Hindlimb muscle (tissue), 1 donor: ENCODE data around the gene MOV10L1. TPM values are rescaled to one million over a fixed set of nuclear protein-coding genes. Genes with fewer than 3 reads are reported as not detected.

ENCODE experiments used
- DNase-seq: peaks from one replicate; pipeline ENCODE4 v3.0.0-alpha.2; 2013
- polyA plus RNA-seq: library from polyadenylated mRNA; unstranded; fragments of 120-200 nt; gene quantifications from one replicate; pipeline ENCODE4 v1.2.1, GENCODE V29; 2013; ENCODE audit not compliant: insufficient read length

MOV10L1 gene
- polyA plus RNA-seq, 1 donor = 0.58 TPM

DNA sequence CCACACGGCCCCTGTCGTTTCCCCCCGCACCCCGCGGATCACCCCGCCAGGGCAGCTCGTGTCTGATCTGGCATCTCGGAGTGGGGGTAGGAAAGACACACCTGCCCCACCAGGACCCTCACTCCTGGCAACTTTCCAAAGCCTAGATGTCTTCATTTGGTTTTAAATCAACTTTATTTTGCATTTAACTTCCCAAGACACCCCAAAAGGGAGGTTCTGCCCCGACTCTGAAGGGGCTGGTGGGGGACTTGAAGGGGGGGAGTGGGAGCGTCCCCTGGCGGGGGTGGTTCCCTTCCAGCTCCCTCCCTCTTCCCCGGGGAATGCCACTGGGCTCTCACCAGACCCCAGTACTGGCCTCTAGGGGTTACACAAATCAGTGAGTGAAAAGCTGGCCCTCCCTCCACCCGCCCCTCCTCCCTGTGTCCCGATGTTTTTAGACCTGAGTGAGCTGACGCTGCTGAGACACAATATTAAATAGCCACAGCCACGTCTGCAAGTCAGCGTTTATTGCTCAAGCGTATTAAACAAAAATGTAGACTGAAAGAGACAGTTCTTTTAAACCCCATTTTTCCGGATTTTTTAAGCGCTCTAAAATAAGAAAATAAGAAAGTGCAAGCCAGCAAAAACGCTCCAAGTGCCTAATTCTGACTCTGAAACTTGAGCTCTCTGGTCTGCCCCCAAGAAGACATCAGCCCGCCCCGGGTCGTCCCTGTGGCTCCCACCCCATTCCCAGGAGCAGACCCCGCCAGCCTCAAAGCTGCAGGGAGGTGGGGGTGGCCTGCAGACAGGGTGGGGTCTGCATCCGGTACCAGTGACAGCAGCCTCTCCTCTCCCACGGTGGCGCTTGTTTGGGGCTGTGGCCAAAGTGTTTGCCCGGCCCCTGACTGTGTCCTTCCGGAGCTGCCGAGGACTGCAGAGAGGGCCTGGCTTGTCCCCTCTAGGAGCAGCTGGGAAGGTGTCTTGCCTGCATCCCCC lies 30.6 kb upstream of the MOV10L1 start:
- DNase-seq = peak; percentile 23

DNA sequence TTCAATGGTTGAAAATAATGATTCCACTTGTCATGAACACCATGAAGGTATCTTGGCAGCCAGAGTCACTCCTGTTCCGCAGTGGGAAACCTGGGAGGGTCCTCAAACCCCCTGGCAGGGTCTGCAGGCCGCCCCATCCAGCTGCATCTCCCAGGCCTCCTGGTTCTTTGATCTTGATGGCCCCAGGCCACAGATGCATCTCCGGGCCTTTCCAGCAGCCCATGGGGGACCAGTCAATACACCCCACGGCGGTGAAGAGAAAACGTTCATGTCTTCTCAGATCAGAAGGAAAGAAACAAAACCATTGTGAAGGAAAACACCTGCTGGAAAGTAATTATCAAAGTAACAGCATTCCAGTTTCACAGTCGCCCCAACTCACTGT lies 29.9 kb upstream of the MOV10L1 start:
- no peak for DNase-seq

DNA sequence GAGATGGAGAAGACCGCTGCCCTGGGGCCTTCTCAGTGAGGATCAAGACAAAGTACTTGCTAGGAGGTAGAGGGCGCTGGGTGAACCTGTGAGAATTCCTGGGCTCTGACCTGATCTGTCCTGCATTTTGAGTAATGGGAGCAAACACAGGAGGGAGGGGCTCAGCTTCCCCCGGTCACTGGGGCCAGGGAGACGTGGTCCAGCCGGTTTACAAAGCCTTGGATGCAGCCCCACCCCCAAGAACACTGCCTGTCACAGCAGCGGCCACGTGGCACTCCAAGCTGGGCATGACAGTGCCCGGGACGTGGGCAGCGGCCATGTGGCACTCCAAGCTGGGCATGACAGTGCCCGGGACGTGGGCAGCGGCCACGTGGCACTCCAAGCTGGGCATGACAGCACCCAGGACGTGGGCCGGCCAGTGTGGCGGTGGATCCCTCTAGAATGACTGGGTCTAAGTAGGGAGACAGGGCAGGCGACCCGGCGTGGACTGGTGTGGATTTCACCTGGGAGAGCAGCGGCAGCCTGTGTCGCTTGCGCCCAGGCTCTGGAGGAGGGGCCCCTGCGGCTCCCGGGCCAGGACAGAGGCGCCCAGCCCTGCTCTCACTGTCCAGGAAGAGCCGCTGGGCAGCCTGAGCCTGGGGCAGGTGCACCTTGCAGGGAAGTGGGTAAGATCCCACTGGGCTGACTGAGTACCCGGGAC lies 29.2 kb upstream of the MOV10L1 start:
- no peak for DNase-seq

DNA sequence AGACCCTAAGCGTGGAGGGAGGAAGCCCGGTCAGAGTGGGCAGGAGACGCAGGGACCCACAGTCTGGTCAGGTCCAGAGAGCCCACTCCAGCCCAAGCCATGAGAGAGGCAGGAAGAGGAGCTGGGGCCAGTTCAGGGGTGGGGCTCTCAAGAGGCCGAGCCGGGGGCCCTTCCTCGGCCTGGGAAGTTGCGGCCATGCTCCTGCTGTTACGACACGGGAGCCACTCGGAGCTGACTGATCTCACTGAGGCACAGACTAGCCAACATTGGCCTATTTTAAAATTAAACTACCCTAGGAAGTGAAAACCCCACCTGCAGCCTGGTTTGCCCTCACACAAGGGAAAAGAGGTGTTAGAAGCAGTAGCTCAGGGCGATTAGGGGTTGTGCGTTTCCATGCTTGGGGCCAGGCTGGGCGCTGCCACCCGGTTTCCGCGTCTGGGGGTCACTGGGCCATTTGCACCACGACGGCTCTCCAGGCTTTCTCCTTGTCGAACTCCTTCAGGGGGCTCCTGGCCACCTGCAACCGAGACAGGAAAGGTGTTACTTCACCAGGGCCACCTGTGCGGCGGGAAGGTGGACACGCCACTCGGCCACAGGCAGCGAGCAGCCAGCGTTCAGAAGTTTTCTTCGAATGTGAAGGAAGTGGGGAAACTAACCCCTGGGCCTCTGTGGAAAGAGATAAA lies 28.5 kb upstream of the MOV10L1 start:
- no peak for DNase-seq

DNA sequence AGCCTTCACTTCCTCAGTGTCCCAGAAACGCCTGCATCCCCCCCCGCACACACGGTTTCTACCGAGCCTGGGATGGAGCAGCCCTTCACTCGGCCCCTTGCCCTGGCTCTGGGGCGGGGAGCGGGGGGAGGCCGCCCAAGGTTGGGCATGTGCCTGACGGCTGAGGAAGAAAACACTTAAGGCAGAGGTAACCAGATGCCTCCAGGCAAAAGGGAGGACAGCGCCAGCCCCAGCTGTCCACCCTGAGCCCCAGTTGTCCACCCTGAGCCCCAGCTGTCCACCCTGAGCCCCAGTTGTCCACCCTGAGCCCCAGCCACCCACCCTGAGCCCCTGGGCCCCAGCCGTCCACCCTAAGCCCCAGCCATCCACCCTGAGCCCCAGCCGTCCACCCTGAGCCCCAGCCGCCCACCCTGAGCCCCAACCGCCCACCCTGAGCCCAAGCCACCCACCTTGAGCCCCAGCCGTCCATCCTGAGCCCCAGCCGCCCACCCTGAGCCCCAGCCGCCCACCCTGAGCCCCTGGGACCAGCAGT lies 27.9 kb upstream of the MOV10L1 start:
- DNase-seq = no peak

DNA sequence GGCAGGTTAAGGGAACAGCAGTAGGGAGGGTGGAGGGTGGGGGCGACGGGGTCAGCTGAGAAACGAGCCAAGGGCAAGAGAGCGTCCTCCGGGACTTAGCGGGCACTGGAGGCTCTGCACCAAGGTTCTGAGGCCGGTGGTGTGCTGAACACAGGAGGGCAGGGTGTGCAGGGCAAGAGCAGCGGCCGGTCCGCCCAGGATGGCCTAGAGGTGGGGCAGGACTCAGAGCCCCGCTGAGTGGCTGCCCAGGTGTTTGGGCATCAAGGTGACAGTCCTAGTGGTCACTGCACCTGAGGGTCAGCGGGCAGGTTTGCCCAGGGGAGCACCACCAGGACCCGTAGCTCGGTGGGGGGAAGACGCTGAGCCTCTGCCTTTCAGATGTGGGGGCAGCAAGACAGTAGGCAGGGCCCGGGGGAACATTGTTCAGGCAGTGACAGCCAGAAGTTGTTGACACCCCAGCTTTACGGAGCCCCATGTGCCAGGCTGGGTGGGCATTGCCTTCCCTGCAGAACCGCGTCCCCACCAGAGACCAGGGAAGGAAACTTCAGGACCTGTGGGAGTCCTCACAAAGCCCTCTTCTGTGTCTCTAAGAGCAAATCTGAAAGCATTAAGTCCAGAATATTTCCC lies 27.2 kb upstream of the MOV10L1 start:
- no peak for DNase-seq

DNA sequence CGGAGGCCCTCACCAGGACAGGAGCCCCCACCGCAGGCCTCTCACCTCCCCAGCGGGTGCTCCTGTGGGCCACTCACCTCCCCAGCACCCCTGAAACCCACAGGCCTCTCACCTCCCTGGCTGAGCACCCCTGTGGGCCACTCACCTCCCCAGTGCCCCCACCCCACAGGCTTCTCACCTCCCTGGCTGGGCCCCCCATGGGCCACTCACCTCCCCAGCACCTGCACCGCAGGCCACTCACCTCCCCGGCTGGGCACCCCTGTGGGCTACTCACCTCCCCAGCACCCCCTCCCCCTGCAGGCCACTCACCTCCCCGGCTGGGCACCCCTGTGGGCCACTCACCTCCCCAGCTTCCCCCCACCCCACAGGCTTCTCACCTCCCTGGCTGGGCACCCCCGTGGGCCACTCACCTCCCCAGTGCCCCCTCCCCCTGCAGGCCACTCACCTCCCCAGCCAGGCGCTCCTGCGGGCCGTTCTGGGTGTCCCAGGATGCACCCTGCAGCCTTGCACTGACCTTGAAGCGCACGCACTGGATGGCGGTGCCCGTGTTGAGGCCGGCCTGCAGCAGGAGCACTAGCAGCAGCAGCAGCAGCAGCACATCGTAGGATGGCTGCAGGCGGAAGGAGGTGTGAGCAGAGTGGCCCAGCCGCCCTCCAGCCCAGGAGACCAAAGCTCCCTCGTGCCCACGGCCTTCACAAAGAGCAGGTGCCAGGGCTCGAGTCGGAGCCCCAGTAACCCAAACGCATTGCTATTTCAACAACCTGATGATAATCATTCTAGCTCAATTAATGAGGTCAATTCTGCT lies 26.0 kb upstream of the MOV10L1 start:
- no peak for DNase-seq

DNA sequence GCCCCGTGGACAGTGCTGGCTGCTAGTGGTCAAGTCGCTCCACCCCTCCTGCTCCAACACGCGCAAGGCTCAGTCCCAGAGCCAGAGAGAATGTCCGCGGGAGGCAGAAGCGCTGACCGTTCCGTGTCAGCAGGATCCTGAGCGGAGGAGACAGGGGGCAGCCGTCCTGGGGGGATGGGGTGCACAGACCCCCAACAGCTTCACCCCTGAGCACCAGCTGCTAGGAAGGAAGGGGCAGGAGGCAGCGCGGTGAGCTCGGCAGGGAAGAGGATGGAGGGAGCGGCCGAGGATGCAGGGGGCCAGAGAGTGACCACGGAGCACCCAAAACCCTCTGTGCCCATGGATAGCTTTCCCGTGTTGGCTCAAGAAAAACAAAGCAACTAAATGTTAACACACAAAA lies 25.4 kb upstream of the MOV10L1 start:
- no peak for DNase-seq

DNA sequence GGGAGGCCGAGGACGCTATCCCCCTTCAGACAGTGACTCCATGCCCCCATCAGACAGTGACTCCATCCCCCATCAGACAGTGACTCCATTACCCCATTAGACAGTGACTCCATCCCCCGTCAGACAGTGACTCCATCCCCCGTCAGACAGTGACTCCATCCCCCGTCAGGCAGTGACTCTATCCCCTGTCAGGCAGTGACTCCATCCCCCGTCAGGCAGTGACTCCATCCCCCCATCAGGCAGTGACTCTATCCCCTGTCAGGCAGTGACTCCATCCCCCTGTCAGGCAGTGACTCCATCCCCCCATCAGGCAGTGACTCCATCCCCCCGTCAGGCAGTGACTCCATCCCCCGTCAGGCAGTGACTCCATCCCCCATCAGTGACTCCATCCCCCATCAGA lies 22.6 kb upstream of the MOV10L1 start:
- no peak for DNase-seq

DNA sequence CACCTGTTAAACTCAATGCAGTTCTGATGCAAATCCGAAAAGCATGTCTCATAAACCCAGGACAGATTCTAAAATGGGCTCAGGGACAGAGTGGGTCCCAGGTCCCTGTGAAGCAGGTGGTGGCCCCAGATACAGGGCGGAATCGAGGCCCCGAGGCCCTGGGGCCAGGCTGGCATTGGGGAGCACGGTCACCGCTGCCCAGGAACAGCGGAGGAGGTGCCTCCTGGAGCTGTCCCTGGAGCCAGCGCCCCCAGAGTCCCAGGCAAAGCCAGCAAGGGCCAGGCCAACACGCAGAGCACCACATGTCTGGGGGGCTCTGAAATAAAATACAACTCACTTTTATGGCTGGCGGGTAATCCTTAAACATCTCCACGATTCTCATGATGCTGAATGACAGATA lies 21.7 kb upstream of the MOV10L1 start:
- DNase-seq = no peak

DNA sequence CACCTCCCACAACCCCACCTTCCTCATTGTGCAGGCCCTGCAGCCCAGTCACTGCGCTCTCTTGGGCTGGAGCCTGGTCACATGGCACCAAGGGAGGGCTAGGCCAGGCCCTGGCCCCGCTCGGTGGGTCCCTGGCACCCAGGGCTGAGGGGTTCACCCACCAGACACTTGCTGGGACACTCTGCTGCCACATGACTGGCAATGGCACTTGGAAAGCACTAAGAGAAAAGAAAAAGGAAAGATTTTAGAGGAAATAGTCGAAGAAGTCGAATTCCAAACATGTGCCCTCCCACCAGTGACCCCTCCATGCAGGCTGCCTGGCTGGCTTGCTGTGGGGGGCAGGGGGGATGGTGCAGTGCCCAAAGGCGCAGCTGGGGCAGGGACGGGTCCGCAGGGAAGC lies 19.4 kb upstream of the MOV10L1 start:
- no peak for DNase-seq

DNA sequence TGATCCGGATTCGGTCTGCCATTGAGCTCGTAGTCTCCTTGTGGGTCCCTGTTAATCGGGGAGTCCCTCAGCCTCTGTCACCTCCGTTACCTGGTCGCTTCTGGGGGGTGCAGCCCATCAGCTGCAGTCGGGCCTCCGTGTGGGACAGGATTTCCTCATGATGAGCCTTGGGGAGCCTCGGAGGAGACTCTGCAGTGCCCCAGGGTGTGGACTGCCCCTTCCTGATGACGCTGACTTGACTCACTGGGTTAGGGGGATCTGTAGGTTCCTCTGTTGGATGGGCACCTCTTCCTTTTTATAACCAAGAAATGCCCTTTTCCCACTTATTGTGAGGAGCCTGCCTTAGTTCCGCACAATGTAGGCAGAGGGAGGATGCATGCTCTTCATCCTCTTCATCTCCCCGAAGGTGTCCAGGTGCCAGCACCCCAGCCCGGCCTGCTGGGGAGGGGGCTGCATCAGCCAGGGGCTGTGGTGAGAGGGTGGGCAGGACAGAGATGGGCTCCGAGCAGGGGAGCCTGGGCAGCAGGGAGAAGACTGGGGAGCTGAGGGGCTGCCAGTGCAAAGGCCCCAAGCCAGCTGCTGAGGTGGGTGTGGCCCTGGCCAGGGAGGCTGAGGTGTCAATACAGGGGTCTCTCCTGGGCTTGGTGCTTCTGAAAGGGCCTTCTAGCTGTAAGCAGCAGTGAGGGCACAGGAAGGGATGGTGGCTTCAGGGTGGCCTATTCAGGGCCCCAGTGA lies 18.2 kb upstream of the MOV10L1 start:
- no peak for DNase-seq

DNA sequence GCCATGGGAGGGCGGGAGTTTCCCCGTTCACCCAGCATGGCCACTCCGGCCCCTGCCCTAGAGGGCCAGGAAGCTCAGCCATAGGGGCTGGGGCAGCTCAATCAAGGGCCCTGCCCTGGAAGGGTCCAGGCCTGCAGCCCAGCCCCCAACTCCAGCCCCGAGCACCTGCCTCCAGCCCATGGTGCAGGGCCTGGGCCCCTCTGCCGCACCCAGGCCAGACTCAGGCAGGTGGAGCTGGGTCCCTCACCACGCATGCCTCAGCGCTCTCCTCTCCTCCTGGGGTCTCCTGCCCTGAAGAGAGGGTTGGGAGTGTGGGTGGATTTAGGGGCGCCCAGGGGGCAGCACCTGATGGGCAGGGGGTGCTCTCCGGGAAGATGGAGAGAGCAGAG lies 17.6 kb upstream of the MOV10L1 start:
- no peak for DNase-seq

DNA sequence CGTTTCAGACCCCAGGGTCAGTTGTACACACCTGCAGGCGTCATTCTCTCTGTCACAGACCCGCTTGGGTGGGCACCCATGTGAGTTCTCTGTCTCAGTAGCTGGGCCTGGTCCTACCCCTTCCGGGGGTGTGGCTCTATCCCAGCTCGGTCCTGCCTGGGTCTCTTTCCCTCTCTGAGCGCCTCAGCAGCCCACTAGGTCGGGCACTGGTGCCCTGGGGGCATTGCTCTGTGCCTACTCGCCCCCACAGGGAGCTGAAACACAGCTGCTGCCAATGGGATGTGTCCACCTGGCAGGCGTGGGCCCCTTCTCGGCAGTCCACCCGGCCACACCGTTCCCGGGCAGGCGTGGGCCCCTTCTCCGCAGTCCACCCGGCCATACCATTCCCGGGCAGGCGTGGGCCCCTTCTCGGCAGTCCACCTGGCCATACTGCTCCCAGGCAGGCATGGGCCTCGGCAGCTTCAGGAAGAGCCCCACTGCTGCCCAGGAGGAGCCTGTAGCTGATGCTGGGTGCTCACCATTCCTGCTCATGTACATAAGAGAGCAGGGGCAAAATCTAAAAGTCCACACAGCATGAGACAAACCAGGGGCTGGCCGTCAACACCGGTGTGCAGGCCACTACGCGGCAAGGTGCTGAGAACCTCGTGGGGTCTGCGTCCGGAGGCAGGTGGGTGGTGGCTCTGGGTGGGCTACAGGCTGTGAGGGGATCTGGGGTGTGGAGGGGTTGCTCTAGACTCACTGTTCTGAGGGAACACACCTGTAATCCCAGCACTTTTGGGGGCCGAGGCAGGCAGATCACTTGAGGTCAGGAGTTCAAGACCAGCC lies 16.9 kb upstream of the MOV10L1 start:
- no peak for DNase-seq

DNA sequence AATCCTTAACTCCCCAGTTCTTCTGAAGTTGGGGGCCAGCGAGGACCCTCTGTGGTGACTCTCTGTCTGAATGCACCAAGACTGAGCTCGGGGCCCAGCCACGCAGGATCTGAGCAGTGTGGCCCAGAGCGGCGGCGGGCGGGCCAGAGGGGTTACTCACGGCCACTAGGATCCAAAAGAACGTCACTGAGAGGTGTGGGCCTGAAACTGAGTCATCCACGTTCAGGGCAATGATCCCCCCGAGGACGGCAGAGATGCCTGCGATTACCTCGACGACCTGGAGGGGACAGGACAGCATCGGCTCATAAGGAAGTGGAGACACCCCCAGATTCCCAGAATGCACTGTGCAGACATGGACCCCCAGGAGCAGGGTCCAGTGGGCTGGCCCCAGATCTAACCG lies 15.8 kb upstream of the MOV10L1 start:
- no peak for DNase-seq

DNA sequence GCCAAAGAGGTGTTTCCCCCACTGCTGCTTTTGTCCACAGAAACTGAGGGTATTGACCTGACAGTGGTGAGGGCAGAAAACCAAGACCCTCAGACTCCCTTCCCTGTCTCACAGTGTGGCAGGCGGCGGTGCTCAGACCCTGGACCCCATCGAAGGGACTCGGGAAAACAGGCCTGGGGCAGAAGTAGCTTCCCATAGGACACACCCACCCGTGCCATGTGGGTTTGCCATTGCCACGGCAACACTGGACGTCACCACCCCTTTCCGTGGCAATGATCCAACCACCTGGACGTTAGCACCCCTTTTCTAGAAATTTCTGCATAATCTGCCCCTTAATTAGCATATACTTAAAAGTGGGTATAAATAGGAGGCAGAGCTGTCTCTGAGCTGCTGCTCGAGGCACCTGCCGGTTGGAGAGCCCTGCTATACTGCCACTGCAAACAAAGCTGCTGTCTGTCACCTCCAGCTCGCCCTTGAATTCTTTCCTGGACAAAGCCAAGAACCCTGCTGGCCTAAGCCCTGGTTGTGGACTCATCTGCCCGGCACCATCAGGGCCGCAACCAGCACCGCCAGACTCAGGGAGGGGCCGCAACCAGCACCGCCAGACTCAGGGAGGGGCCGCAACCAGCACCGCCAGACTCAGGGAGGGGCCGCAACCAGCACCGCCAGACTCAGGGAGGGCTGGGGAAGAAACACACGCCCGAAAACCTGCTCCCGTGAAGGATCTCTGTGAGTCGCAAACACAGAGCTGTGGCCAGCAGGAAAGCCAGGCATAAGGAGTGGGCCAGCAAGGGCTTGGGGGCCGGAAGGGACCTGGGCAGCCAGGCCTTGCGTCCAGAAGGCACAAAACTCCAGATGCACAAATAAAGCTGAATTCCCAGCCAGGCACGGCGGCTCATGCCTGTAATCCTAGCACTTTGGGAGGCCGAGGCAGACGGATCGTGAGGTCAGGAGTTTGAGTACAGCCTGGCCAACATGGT lies 15.0 kb upstream of the MOV10L1 start:
- DNase-seq = no peak

DNA sequence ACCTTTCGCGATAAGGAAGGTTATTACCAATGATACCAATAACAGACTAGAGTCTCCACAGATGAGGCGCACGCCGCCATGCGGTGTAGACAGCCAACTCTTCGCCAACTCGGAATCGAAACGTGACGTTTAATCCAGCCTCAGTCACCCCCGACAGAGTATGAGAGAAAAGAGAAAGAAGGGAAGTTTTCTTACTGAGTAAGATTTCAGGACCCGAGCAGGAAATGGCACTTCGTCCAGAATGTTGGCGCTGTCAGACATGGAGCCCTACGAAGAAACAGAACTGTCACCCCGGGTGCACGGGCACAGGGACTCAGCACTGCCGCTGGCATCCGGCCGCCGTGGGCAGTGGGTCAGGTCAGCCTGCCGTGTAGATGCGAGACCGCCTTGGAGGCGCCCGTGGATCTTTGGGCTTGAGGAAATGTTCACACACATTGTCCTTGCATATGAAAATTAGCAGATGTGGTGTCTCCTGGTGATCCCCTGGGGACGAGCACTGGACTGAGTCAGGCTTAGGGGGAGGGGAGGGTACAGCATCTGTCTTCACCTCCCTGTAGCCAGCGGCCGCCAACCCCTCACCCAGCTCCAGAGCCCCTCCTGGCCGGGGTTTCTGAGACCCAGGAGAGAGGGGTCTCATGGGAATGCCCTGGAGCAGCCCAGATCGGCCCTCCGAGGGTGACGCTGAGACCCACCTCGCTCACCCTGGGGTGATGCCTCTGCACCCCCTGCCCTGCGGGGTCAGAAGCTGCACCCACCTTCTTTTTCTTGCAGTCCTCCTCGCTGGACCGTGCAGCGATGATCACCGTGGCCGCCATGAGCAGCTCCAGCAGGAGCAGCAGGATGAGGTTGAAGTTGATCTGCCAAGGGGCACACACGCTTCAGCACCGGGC lies 12.9 kb upstream of the MOV10L1 start:
- DNase-seq = no peak

DNA sequence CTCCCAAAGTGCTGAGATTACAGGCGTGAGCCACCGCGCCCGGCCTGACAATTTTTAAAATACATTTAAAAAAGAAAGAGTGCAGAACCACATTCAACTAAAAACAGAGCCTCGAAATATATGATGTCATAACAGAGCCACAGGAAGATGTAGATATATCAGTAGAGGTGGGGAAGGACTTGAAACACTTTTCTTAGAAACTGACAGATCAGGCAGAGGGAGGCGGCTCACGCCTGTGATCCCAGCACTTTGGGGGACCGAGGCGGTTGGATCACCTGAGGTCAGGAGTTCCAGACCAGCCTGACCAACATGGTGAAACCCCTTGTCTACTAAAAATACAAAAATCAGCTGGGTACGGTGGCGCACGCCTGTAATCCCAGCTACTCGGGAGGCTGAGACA lies 11.6 kb upstream of the MOV10L1 start:
- DNase-seq = no peak
